IPS-15b (cell line): ENCODE results near the gene NISCH.
A peak's percentile ranks its signal among the peaks of the same experiment; 100 is the strongest.

ENCODE experiments used
- H3K27me3 ChIP-seq: one replicate; pipeline ENCODE4 v1.6.1; 2013; ENCODE audit warnings: low read length; ENCODE audit not compliant: control insufficient read depth, insufficient read depth
- H3K36me3 ChIP-seq: one replicate; pipeline ENCODE4 v1.6.1; 2013; ENCODE audit warnings: low read length; ENCODE audit not compliant: control insufficient read depth, insufficient read depth
- H3K4me1 ChIP-seq: one replicate; pipeline ENCODE4 v1.6.1; 2013; ENCODE audit warnings: mild to moderate bottlenecking, low read length; ENCODE audit not compliant: control insufficient read depth, insufficient read depth
- H3K4me3 ChIP-seq: one replicate; pipeline ENCODE4 v1.5.1; 2013; ENCODE audit warnings: low read depth, low read length
- H3K9ac ChIP-seq: one replicate; pipeline ENCODE4 v1.6.1; 2013; ENCODE audit warnings: low read depth, mild to moderate bottlenecking, low read length
- H3K9me3 ChIP-seq: one replicate; pipeline ENCODE4 v1.6.1; 2013; ENCODE audit warnings: mild to moderate bottlenecking, low read length; ENCODE audit not compliant: control insufficient read depth, insufficient read depth

The NISCH gene

GRCh38 chr3:52429779-52430415 is 25.5 kb upstream of the NISCH start:
- Histone ChIP-seq H3K36me3 (no peaks in the 10 kb centered on the region), H3K4me3 (no peak overlapping the region), H3K9ac (no peak overlapping the region), H3K9me3 (no peaks in the 10 kb centered on the region), H3K27me3 (no peaks in the 10 kb centered on the region), H3K4me1 (no peaks in the 10 kb centered on the region)

- Histone ChIP-seq H3K27me3 (no peaks in the 10 kb centered on the region), H3K9ac (no peak overlapping the region), H3K4me1 (no peaks in the 10 kb centered on the region), H3K4me3 (no peak overlapping the region), H3K36me3 (no peaks in the 10 kb centered on the region), H3K9me3 (no peaks in the 10 kb centered on the region)
Measured at GRCh38 chr3:52430416-52430810, 25.0 kb upstream of the NISCH start.

GRCh38 chr3:52431459-52432223 is 23.8 kb upstream of the NISCH start:
- no peaks in the 10 kb centered on the region for H3K4me1 ChIP-seq
- H3K36me3 ChIP-seq = no peaks in the 10 kb centered on the region
- H3K9ac ChIP-seq = no peak overlapping the region
- no peaks in the 10 kb centered on the region for H3K27me3 ChIP-seq
- H3K9me3 ChIP-seq = no peaks in the 10 kb centered on the region
- H3K4me3 ChIP-seq = no peak overlapping the region

GRCh38 chr3:52432225-52432624 is 23.2 kb upstream of the NISCH start:
- H3K9me3 ChIP-seq = no peaks in the 10 kb centered on the region
- H3K9ac ChIP-seq = no peak overlapping the region
- no peaks in the 10 kb centered on the region for H3K4me1 ChIP-seq
- no peaks in the 10 kb centered on the region for H3K27me3 ChIP-seq
- H3K36me3 ChIP-seq = no peaks in the 10 kb centered on the region
- no peak overlapping the region for H3K4me3 ChIP-seq

- Histone ChIP-seq H3K9me3 (no peaks in the 10 kb centered on the region), H3K4me3 (no peak overlapping the region), H3K27me3 (no peaks in the 10 kb centered on the region), H3K36me3 (no peaks in the 10 kb centered on the region), H3K4me1 (no peaks in the 10 kb centered on the region), H3K9ac (no peak overlapping the region)
Measured at GRCh38 chr3:52432691-52433141, 22.7 kb upstream of the NISCH start.

DNA sequence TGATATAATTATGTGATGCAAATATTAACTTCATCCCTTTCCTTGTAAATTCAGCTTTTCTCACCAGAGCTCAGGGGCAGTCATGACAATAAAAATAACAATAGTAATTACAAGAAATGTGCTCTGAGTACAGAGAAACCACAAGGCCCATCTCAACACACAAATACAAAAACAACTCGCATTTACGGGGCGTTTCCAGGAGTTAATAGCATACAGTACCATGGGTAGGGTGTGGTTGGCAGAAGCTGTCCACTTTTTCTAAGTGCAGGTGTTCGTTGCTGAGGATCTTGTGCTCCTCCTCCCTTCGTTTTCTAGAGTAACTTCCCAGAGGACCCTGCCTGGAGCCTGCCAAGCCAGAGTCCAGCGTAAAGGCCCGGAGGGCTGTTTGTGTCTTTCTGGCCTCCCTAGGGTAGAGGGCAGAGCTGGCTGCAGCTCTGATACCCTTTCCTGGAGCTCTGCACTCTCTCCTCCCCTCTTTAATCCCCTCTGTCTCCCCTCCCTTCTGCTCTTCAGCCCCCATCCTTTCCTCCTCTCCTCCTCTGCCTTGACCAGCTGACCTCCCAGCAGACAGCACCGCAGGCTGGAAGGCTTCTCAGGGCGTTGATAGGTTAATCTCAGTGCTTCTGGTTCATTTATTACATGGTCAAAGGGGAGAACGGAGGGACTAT is 21.9 kb upstream of the NISCH start:
- H3K9me3 ChIP-seq = no peaks in the 10 kb centered on the region

GRCh38 chr3:52433996-52434479 is 21.4 kb upstream of the NISCH start:
- Histone ChIP-seq H3K4me1 (no peaks in the 10 kb centered on the region), H3K36me3 (no peaks in the 10 kb centered on the region), H3K9me3 (no peaks in the 10 kb centered on the region), H3K27me3 (no peaks in the 10 kb centered on the region), H3K9ac (peak overlapping the region; percentile 37), H3K4me3 (no peak overlapping the region)

More for the DNA sequence above, 21.9 kb upstream of the NISCH start:
- Histone ChIP-seq H3K4me1 (no peaks in the 10 kb centered on the region), H3K4me3 (no peak overlapping the region), H3K9ac (no peak overlapping the region), H3K27me3 (no peaks in the 10 kb centered on the region), H3K36me3 (no peaks in the 10 kb centered on the region)

DNA sequence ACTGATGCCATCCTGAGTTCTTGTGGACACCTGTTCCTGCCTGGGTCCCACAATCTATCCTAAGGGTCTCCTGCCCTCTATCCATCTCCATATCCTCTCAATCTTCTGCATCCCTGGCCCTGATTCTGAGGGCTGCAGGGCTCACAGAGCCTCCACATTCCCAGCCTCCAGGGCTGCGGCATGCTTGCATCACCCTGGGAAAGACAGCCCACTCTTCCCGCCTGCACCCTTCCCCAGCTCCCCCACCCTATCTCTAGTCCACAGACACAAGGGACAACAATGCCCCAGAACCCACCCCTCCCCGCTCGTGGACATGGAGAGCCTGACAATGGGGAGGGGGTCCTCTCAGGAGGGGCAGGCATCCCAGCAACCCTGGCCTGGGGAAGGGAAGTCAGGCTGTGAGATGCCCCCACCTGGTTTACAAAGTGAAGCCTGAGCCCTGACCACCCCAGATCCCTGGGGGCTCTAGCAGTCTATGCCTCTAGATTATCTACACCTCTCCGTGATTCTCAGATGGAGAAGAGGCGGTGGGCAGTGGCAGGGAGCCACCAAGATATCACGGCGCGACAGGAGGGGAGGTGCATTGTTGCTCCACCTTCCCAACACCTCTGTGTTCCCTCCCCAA is 20.8 kb upstream of the NISCH start:
- Histone ChIP-seq H3K4me3 (no peak overlapping the region), H3K4me1 (no peaks in the 10 kb centered on the region), H3K27me3 (no peaks in the 10 kb centered on the region), H3K9ac (no peak overlapping the region), H3K36me3 (no peaks in the 10 kb centered on the region), H3K9me3 (no peaks in the 10 kb centered on the region)

DNA sequence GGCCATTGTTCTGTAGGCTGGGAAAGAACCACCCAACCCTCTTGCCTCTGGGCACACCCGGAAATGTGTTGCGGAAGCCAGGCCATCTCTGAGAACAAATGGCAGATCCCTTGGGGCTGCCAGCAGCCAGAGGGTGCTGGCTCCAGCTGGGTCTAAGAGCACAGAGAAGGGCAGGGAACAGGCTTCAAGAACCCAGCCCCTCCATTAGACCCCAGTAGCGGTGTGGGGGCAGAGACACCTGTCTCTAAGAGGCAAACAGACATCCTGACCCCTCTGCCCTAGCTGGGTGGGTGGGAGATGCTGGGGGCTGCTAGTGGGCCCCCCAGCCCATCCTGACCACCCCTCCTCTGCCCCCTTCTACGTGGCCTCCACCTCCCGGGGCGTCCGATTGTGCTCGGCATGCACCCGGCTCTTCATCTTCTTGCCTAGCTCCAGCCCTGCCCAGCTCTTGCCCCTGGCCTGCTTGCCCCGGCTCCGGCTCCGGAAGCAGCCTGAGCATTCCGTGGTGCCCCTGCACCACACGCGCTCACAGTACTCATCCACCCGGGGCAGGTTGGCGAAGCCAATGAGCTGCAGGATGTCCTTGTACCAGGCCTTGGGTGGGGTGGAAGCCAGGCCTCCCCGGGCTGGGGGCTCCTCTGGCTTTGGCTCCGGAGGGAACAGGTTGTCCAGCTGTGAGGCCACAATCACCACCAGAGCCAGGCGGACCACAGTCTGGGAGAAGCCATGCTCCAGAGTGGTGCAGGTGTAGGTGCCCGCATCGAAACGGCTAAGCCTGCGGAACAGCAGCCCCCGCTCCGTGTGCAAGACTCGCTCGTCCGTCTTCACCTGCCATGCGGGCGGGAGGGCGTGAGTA is 19.9 kb upstream of the NISCH start:
- Histone ChIP-seq H3K9ac (no peak overlapping the region), H3K36me3 (peaks cover 3% of the 10 kb centered on the region), H3K4me3 (no peak overlapping the region), H3K4me1 (no peaks in the 10 kb centered on the region), H3K9me3 (no peaks in the 10 kb centered on the region), H3K27me3 (no peaks in the 10 kb centered on the region)

DNA sequence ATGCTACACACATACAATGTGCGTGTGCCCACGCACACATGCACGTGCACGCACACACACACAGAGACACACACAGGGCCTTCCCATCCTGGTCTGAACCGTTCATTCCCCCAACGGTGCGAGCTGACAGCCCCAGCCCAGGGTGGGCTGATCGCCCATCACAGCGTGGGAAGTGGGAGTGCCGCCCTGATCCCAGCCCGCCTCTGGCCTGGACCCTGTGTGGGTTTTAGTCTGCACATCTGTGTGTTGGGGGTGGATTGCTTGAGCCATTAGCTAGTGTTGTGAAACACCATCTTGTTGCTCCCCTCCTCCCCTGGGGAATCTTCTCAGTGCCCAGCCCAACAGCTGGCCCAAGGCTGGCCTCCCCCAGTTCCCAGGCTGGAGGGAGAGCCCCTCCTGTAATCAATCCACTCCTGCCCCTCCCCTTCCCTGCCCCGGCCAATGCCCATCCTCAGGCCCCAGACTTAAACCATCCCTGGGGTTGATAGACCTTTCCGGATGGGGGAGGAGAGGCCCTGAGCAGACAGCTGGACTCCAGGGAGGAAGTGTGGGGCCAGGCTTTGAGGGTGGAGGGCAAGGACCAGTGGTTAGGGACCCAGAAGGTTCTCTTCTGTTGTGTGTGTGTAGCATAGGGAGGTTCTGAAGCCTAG is 18.8 kb upstream of the NISCH start:
- Histone ChIP-seq H3K4me3 (no peak overlapping the region), H3K9ac (no peak overlapping the region), H3K9me3 (no peaks in the 10 kb centered on the region), H3K4me1 (no peaks in the 10 kb centered on the region), H3K36me3 (peaks cover 3% of the 10 kb centered on the region), H3K27me3 (no peaks in the 10 kb centered on the region)
